A673 (cell line): ENCODE measurements around the gene ADSS2.

Experiments used
- EZH2 ChIP-seq: fragments of 200-600 bp; sonication (generic); IDR thresholded peaks from 2 replicates; pipeline ENCODE4 v1.6.1; 2017; ENCODE audit warnings: borderline replicate concordance, low read depth, mild to moderate bottlenecking, mixed read lengths, antibody characterized with exemption, low read length; ENCODE audit not compliant: poor library complexity, severe bottlenecking
- TF ChIP-seq, protein P1 (sequence below): fragments of 300-800, 200-600 bp; sonication (generic); conservative IDR thresholded peaks from 2 replicates; pipeline ENCODE4 v1.5.1; 2017; ENCODE audit warnings: low read depth, mild to moderate bottlenecking, antibody characterized with exemption, low read length, moderate library complexity, mixed read lengths

DNA sequence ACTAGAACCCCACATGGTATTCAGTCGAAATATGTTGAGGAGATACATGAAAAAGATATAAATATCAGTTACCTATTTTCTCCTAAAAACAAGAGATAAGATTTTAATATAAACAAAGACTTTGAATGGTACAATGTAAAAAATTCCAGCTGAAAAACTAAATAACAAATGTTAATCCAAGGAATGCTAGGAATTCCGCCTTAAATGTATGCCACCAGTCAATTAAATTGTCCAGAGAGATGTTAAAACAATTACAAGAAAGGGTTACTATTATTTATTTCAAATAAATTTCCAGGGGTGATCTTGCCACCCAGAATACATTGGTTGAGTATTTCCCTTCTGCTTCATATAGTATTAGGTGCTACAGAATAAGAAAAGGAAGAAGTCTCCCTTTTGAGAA is 4.2 kb downstream of the ADSS2 start:
- TF ChIP-seq, protein P1, sequence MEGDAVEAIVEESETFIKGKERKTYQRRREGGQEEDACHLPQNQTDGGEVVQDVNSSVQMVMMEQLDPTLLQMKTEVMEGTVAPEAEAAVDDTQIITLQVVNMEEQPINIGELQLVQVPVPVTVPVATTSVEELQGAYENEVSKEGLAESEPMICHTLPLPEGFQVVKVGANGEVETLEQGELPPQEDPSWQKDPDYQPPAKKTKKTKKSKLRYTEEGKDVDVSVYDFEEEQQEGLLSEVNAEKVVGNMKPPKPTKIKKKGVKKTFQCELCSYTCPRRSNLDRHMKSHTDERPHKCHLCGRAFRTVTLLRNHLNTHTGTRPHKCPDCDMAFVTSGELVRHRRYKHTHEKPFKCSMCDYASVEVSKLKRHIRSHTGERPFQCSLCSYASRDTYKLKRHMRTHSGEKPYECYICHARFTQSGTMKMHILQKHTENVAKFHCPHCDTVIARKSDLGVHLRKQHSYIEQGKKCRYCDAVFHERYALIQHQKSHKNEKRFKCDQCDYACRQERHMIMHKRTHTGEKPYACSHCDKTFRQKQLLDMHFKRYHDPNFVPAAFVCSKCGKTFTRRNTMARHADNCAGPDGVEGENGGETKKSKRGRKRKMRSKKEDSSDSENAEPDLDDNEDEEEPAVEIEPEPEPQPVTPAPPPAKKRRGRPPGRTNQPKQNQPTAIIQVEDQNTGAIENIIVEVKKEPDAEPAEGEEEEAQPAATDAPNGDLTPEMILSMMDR, result no peak
- no peak for TF ChIP-seq EZH2
